Mesenchymal stem cell (in vitro differentiated cells and primary cell): ENCODE results near the gene UNC13D. TPM values are rescaled to one million over a fixed set of nuclear protein-coding genes. Genes with fewer than 3 reads are reported as not detected.

Source experiments
- DNase-seq: peaks from one replicate; pipeline ENCODE4 v3.0.0-alpha.2; 2013
- H2AFZ ChIP-seq: one replicate; pipeline ENCODE4 v1.6.1; 2013; ENCODE audit warnings: low read depth, mild to moderate bottlenecking, control low read depth, inconsistent platforms, low read length, moderate library complexity
- H2AK5ac ChIP-seq: 2 replicates; pipeline ENCODE4 v1.6.1; 2013; ENCODE audit warnings: low read length, moderate library complexity, mild to moderate bottlenecking, inconsistent platforms; ENCODE audit not compliant: severe bottlenecking
- H2BK120ac ChIP-seq: one replicate; pipeline ENCODE4 v1.6.1; 2013; ENCODE audit warnings: low read depth, mild to moderate bottlenecking, inconsistent platforms, low read length, moderate library complexity
- H2BK12ac ChIP-seq, 2 experiments: one replicate each; pipeline ENCODE4 v1.6.1; 2013; ENCODE audit warnings: inconsistent platforms in 2 of 2, low read length in 2 of 2, mild to moderate bottlenecking in 2 of 2, moderate library complexity in 2 of 2, control low read depth in 1 of 2
- H2BK15ac ChIP-seq: one replicate; pipeline ENCODE4 v1.6.1; 2013; ENCODE audit warnings: mild to moderate bottlenecking, low read depth, inconsistent platforms; ENCODE audit not compliant: poor library complexity, severe bottlenecking
- H2BK5ac ChIP-seq: 2 replicates; pipeline ENCODE4 v1.6.1; 2013; ENCODE audit warnings: low read depth, mild to moderate bottlenecking, low read length, control low read depth, inconsistent platforms; ENCODE audit not compliant: poor library complexity, severe bottlenecking
- H3K14ac ChIP-seq, 2 experiments: one replicate each; pipeline ENCODE4 v1.6.1; 2013; ENCODE audit warnings: inconsistent platforms in 2 of 2, low read length in 2 of 2, control low read depth in 1 of 2, mild to moderate bottlenecking in 1 of 2, moderate library complexity in 1 of 2
- H3K18ac ChIP-seq, 2 experiments: one replicate each; pipeline ENCODE4 v1.6.1; 2013; ENCODE audit warnings: inconsistent platforms in 2 of 2, low read length in 2 of 2, control low read depth in 1 of 2, low read depth in 1 of 2, mild to moderate bottlenecking in 1 of 2
- H3K23ac ChIP-seq, 2 experiments: one replicate each; pipeline ENCODE4 v1.6.1; 2013; ENCODE audit warnings: inconsistent platforms in 2 of 2, low read length in 2 of 2, mild to moderate bottlenecking in 2 of 2, moderate library complexity in 2 of 2, control low read depth in 1 of 2
- H3K27ac ChIP-seq: 2 replicates; pipeline ENCODE4 v1.5.1; 2013; ENCODE audit warnings: mild to moderate bottlenecking, moderate library complexity, low read length, control low read depth, inconsistent platforms; ENCODE audit not compliant: poor library complexity, severe bottlenecking
- H3K27me3 ChIP-seq, 2 experiments: 2 replicates each; pipeline versions ENCODE4 v1.6.1 to v1.7.0; 2013; ENCODE audit warnings: low read length in 2 of 2, mild to moderate bottlenecking in 2 of 2, moderate library complexity in 2 of 2, control low read depth in 1 of 2, inconsistent platforms in 1 of 2; ENCODE audit not compliant: control insufficient read depth in 1 of 2, insufficient read depth in 1 of 2
- H3K36me3 ChIP-seq, 2 experiments: 2 replicates each; pipeline versions ENCODE4 v1.6.1 to v1.7.0; 2013; ENCODE audit warnings: low read length in 2 of 2, control low read depth in 1 of 2, inconsistent platforms in 1 of 2, low read depth in 1 of 2, mild to moderate bottlenecking in 1 of 2; ENCODE audit not compliant: insufficient read depth in 2 of 2, control insufficient read depth in 1 of 2
- H3K4ac ChIP-seq, 2 experiments: one replicate each; pipeline ENCODE4 v1.6.1; 2013; ENCODE audit warnings: inconsistent platforms in 2 of 2, low read length in 2 of 2, mild to moderate bottlenecking in 2 of 2, moderate library complexity in 2 of 2, control low read depth in 1 of 2, low read depth in 1 of 2
- H3K4me1 ChIP-seq: 2 replicates; pipeline ENCODE4 v1.6.1; 2013; ENCODE audit warnings: low read depth, low read length, control low read depth; ENCODE audit not compliant: control insufficient read depth, insufficient read depth
- H3K4me2 ChIP-seq: 2 replicates; pipeline ENCODE4 v1.6.1; 2013; ENCODE audit warnings: low read length, mild to moderate bottlenecking, inconsistent platforms; ENCODE audit not compliant: poor library complexity, severe bottlenecking
- H3K4me3 ChIP-seq, 2 experiments: 2 replicates each; pipeline versions ENCODE4 v1.5.1 to v1.7.0; 2013; ENCODE audit warnings: low read length in 2 of 2, mild to moderate bottlenecking in 2 of 2, control low read depth in 1 of 2, low read depth in 1 of 2; ENCODE audit not compliant: insufficient read depth in 1 of 2
- H3K79me1 ChIP-seq: replicated peaks from 2 replicates; pipeline ENCODE4 v1.6.1; 2013; ENCODE audit warnings: mild to moderate bottlenecking, control low read depth, low read length, inconsistent platforms; ENCODE audit not compliant: poor library complexity, severe bottlenecking
- H3K9ac ChIP-seq: 2 replicates; pipeline ENCODE4 v1.7.0; 2013; ENCODE audit warnings: mild to moderate bottlenecking, low read length, moderate library complexity
- H3K9me3 ChIP-seq: 2 replicates; pipeline ENCODE4 v1.7.0; 2013; ENCODE audit warnings: mild to moderate bottlenecking, low read length; ENCODE audit not compliant: control insufficient read depth
- H4K8ac ChIP-seq: one replicate; pipeline ENCODE4 v1.6.1; 2013; ENCODE audit warnings: inconsistent platforms, mild to moderate bottlenecking, low read length, moderate library complexity
- H4K91ac ChIP-seq: one replicate; pipeline ENCODE4 v1.6.1; 2013; ENCODE audit warnings: mild to moderate bottlenecking, low read length, inconsistent platforms
- WGBS: methylation state at CpG from one replicate; pipeline ENCODE4 v1.1.7; 2013; ENCODE audit warnings: mixed read lengths; 5-methylcytosine and 5-hydroxymethylcytosine counted together
- polyA plus RNA-seq, 2 experiments: library from polyadenylated mRNA; stranded (reverse); fragments of 200-250 nt; gene quantifications; one replicate each; pipeline ENCODE4 v1.2.3, GENCODE V29; 2013

UNC13D gene
- polyA plus RNA-seq (2013, experiment 1 of 2) = 1.1 TPM
- 0.49 TPM for polyA plus RNA-seq (2013, experiment 2 of 2)

- Histone ChIP-seq H3K14ac (peak within 1 kb of the TSS in 1 of 2 experiments; percentile 84), H3K4me1 (peaks cover 22% of the 10 kb centered on the region), H3K27ac (no peak within 1 kb of the TSS), H3K18ac (peak within 1 kb of the TSS; percentile 52 to 55), H3K9me3 (no peaks in the 10 kb centered on the region), H3K23ac (no peak within 1 kb of the TSS), H3K36me3 (peaks cover 35 to 43% of the 10 kb centered on the region in 2 experiments), H2BK5ac (no peak within 1 kb of the TSS), H4K8ac (peak within 1 kb of the TSS; percentile 83), H2BK15ac (no peak within 1 kb of the TSS), H3K4me2 (no peak within 1 kb of the TSS), H3K4me3 (no peak within 1 kb of the TSS), H3K27me3 (no peaks in the 10 kb centered on the region), H3K9ac (peak within 1 kb of the TSS; percentile 6), H3K4ac (peak within 1 kb of the TSS; percentile 35 to 44), H2AK5ac (peak within 1 kb of the TSS; percentile 85), H2BK12ac (peak within 1 kb of the TSS in 1 of 2 experiments; percentile 43), H2BK120ac (no peak within 1 kb of the TSS), H3K79me1 (peaks cover 7% of the 10 kb centered on the region), H2AFZ (no peak within 1 kb of the TSS), H4K91ac (peak within 1 kb of the TSS; percentile 70)
- DNase-seq = no peak
- 89% methylated on average over 24 of the region's 35 CpGs for WGBS
These were observed at the start of gene UNC13D for GRCh38 chr17:75843577-75844529. Gene UNC13D (minus strand): TSS chr17:75844404. CDS start chr17:75844337, 67 bp downstream.

- 94% methylated on average over 18 of the region's 18 CpGs for WGBS
- H2AK5ac ChIP-seq = no peak overlapping the region
- no peak overlapping the region for H2BK120ac ChIP-seq
- no peak overlapping the region for H3K9ac ChIP-seq
- no peak overlapping the region for H3K23ac ChIP-seq
- H3K4ac ChIP-seq = peak overlapping the region in 1 of 2 experiments; percentile 9
- H3K79me1 ChIP-seq = peaks cover 22% of the 10 kb centered on the region
- H4K8ac ChIP-seq = no peak overlapping the region
- H3K18ac ChIP-seq = no peak overlapping the region
- H2BK12ac ChIP-seq = no peak overlapping the region
- peaks cover 28% of the 10 kb centered on the region for H3K4me1 ChIP-seq
- H2BK15ac ChIP-seq = no peak overlapping the region
- H4K91ac ChIP-seq = peak overlapping the region; percentile 70
- no peaks in the 10 kb centered on the region for H3K27me3 ChIP-seq
- peaks cover 40 to 48% of the 10 kb centered on the region in 2 experiments for H3K36me3 ChIP-seq
- H3K27ac ChIP-seq = no peak overlapping the region
- DNase-seq = no peak
- H3K9me3 ChIP-seq = no peaks in the 10 kb centered on the region
- H3K14ac ChIP-seq = no peak overlapping the region
- H2AFZ ChIP-seq = no peak overlapping the region
- no peak overlapping the region for H3K4me3 ChIP-seq
- H3K4me2 ChIP-seq = no peak overlapping the region
- no peak overlapping the region for H2BK5ac ChIP-seq
These were observed 49.3 kb upstream of the UNC13D start for GRCh38 chr17:75893305-75894048.

- H3K9ac ChIP-seq = no peak overlapping the region
- H3K9me3 ChIP-seq = no peaks in the 10 kb centered on the region
- no peak overlapping the region for H3K4me2 ChIP-seq
- no peaks in the 10 kb centered on the region for H3K27me3 ChIP-seq
- peaks cover 27% of the 10 kb centered on the region for H3K4me1 ChIP-seq
- no peak overlapping the region for H4K8ac ChIP-seq
- no peak overlapping the region for H3K14ac ChIP-seq
- no peak for DNase-seq
- no peak overlapping the region for H2BK5ac ChIP-seq
- H3K27ac ChIP-seq = no peak overlapping the region
- H3K79me1 ChIP-seq = peaks cover 22% of the 10 kb centered on the region
- peaks cover 33 to 42% of the 10 kb centered on the region in 2 experiments for H3K36me3 ChIP-seq
- WGBS = 97% methylated on average over 16 of the region's 16 CpGs
- no peak overlapping the region for H2AK5ac ChIP-seq
- H3K4me3 ChIP-seq = no peak overlapping the region
- H2BK120ac ChIP-seq = no peak overlapping the region
- no peak overlapping the region for H3K18ac ChIP-seq
- peak overlapping the region in 1 of 2 experiments; percentile 10 for H3K23ac ChIP-seq
- H2AFZ ChIP-seq = no peak overlapping the region
- no peak overlapping the region for H2BK12ac ChIP-seq
- H4K91ac ChIP-seq = no peak overlapping the region
- peak overlapping the region; percentile 44 for H2BK15ac ChIP-seq
- H3K4ac ChIP-seq = no peak overlapping the region
These were observed 48.5 kb upstream of the UNC13D start for GRCh38 chr17:75892556-75893224.
